Calu3 (cell line): ENCODE results near the gene RNU6-8. TPM values are rescaled to one million over a fixed set of nuclear protein-coding genes. Genes with fewer than 3 reads are reported as not detected.

Source experiments
- BruUV-seq: library from RNA; stranded (reverse); fragments of 400-500 nt; replicated peaks from 2 replicates; lab custom pipeline; 2021; lab: Mats Ljungman, UMichigan
- CTCF ChIA-PET: fragments of 300-600 bp; sonication (Branson Sonifier 250); formaldehyde crosslinking; loops from one replicate; lab custom pipeline; 2022; ENCODE audit warnings: antibody characterized with exemption; lab: Charles Lee
- DNase-seq: peaks from one replicate; pipeline ENCODE4 v3.0.0; 2022
- H3K27ac Mint-ChIP-seq: one replicate; pipeline ENCODE4 v1.8.0; 2022; ENCODE audit warnings: mixed read lengths; ENCODE audit not compliant: unreplicated experiment
- H3K27me3 Mint-ChIP-seq: one replicate; pipeline ENCODE4 v1.8.0; 2022; ENCODE audit warnings: mixed read lengths; ENCODE audit not compliant: unreplicated experiment
- H3K36me3 Mint-ChIP-seq: one replicate; pipeline ENCODE4 v1.8.0; 2022; ENCODE audit warnings: mild to moderate bottlenecking, moderate library complexity, mixed read lengths; ENCODE audit not compliant: insufficient read depth, unreplicated experiment
- H3K4me1 Mint-ChIP-seq: one replicate; pipeline ENCODE4 v1.8.0; 2022; ENCODE audit warnings: mild to moderate bottlenecking, low read depth, mixed read lengths; ENCODE audit not compliant: unreplicated experiment
- H3K4me3 Mint-ChIP-seq: one replicate; pipeline ENCODE4 v1.8.0; 2022; ENCODE audit warnings: mild to moderate bottlenecking, low read depth, moderate library complexity, mixed read lengths; ENCODE audit not compliant: unreplicated experiment
- H3K9me3 Mint-ChIP-seq: one replicate; pipeline ENCODE4 v1.8.0; 2022; ENCODE audit warnings: low read depth, mixed read lengths; ENCODE audit not compliant: unreplicated experiment
- CTCF ChIP-seq: fragments of 200-600 bp; IDR thresholded peaks from one replicate; pipeline ENCODE4 v1.8.0; 2022; ENCODE audit warnings: antibody characterized with exemption; ENCODE audit not compliant: unreplicated experiment
- intact Hi-C: fragments of 100-400 bp; cut with micrococcal nuclease; formaldehyde crosslinking; loops from one replicate; pipeline ENCODE4 v1.10.0; 2022; ENCODE audit not compliant: unreplicated experiment
- total RNA-seq: library from RNA; stranded (reverse); gene quantifications from 2 replicates; pipeline ENCODE4 v1.2.3, GENCODE V29; 2022

The RNU6-8 gene
- total RNA-seq, 1 experiment from 2014 or later = not detected

- no peaks in the 10 kb centered on the region for H3K27me3 Mint-ChIP-seq
- peaks cover 12% of the 10 kb centered on the region for H3K4me1 Mint-ChIP-seq
- H3K4me3 Mint-ChIP-seq = peak overlapping the region; percentile 94
- H3K27ac Mint-ChIP-seq = peak overlapping the region; percentile 99
- intact Hi-C loops = loop anchor here (2.0 kb wide), 1 partner anchor 130 kb away; no protein-coding TSS in a partner anchor
- no peak for DNase-seq
- CTCF ChIA-PET = no interaction called here
- no peak for TF ChIP-seq CTCF
- no peaks in the 10 kb centered on the region for H3K9me3 Mint-ChIP-seq
- H3K36me3 Mint-ChIP-seq = peaks cover 35% of the 10 kb centered on the region
- BruUV-seq = no TSS peak
Measured at GRCh38 chr14:32202491-32202997, 525 bp downstream of the RNU6-8 start.

DNA sequence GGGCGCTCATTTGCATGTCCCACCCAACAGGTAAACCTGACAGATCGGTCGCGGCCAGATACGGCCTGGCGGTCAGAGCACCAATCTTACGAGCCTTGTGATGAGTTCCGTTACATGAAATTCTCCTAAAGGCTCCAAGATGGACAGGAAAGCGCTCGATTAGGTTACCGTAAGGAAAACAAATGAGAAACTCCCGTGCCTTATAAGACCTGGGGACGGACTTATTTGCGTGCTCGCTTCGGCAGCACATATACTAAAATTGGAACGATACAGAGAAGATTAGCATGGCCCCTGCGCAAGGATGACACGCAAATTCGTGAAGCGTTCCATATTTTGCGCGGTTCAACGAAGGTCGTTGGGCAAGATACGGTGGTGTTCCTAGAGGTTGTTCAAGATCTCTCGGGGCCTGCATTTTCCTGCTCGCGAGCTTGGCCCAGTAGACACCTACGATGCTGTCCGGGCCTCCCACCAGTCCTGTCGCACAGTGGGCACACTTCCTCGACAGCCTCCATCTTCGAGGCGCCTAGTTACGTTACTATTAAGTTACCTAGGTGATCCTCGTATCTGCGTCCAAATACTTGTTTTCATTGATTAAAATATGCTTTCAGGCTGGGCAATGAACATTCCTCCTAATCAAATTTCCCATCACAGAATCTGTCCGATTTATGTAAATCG is 1.1 kb downstream of the RNU6-8 start, which contains the start of gene RNU6-7:
Gene RNU6-7, plus strand, starts transcription at position 230 of the 675 bp plus-strand sequence.
- H3K9me3 Mint-ChIP-seq = no peaks in the 10 kb centered on the region
- peak within 1 kb of the TSS; percentile 99 for H3K27ac Mint-ChIP-seq
- peak; percentile 11 for DNase-seq
- no TSS peak for BruUV-seq
- peaks cover 35% of the 10 kb centered on the region for H3K36me3 Mint-ChIP-seq
- intact Hi-C loops = loop anchor here (1.0 to 2.0 kb wide), 2 partner anchors 73 to 129 kb away; no protein-coding TSS in a partner anchor
- peak within 1 kb of the TSS; percentile 94 for H3K4me3 Mint-ChIP-seq
- H3K4me1 Mint-ChIP-seq = peaks cover 12% of the 10 kb centered on the region
- H3K27me3 Mint-ChIP-seq = no peaks in the 10 kb centered on the region
- CTCF ChIA-PET = no interaction called here
- no peak for TF ChIP-seq CTCF

- Mint-ChIP-seq H3K9me3 (no peaks in the 10 kb centered on the region), H3K27me3 (no peaks in the 10 kb centered on the region), H3K36me3 (peaks cover 35% of the 10 kb centered on the region), H3K27ac (peak overlapping the region; percentile 99), H3K4me1 (peaks cover 5% of the 10 kb centered on the region), H3K4me3 (peak overlapping the region; percentile 94)
- CTCF ChIA-PET = interaction anchor here (0.6 kb wide), 1 partner anchor 11 kb away, joined by 4 read pairs; no protein-coding TSS in a partner anchor
- no TSS peak for BruUV-seq
- DNase-seq = peak; percentile 91
- no peak for TF ChIP-seq CTCF
- intact Hi-C loops = loop anchor here (1.0 kb wide), 1 partner anchor 72 kb away; no protein-coding TSS in a partner anchor
Measured at GRCh38 chr14:32201193-32201815, 1.8 kb downstream of the RNU6-8 start.

GRCh38 chr14:32200368-32201192 is 2.5 kb downstream of the RNU6-8 start:
- BruUV-seq = no TSS peak
- no peak for DNase-seq
- CTCF ChIA-PET = interaction anchor here (0.6 kb wide), 1 partner anchor 12 kb away, joined by 4 read pairs; no protein-coding TSS in a partner anchor
- Mint-ChIP-seq H3K27me3 (no peaks in the 10 kb centered on the region), H3K27ac (peak overlapping the region; percentile 99), H3K9me3 (no peaks in the 10 kb centered on the region), H3K4me3 (peak overlapping the region; percentile 94), H3K4me1 (no peaks in the 10 kb centered on the region), H3K36me3 (peaks cover 35% of the 10 kb centered on the region)
- intact Hi-C loops = loop anchor here (1.0 kb wide), 1 partner anchor 71 kb away; no protein-coding TSS in a partner anchor
- no peak for TF ChIP-seq CTCF
